ENCODE data around the gene POLR1D.

GRCh38 chr13:27641711-27642502 lies 20.2 kb downstream of the POLR1D start:
- no peak for TF ChIP-seq CTCF (IDR thresholded peaks at IDR 0.05; ENCODE audit: low read depth, low read length)
- no peak for TF ChIP-seq POLR2A (IDR thresholded peaks at IDR 0.05; ENCODE audit: extremely low read depth, insufficient read length)
- TF ChIP-seq MAX (IDR thresholded peaks at IDR 0.05; ENCODE audit: low read depth, low read length), result no peak

All from NB4 (cell line).